Hematopoietic multipotent progenitor cell treated with erythropoietin and hydrocortisone succinate and interleukin-3 and kit ligand, for 15 days (in vitro differentiated cells): ENCODE measurements around the gene RNF113B.

Experiments used
- DNase-seq: peaks from one replicate; pipeline ENCODE4 v3.0.0-alpha.2; 2015; ENCODE audit warnings: low spot score

The RNF113B gene

GRCh38 chr13:98176777-98177608, at the start of gene RNF113B:
Gene RNF113B (minus strand): TSS chr13:98177269. CDS start chr13:98177236, 33 bp downstream.
- DNase-seq, result no peak

GRCh38 chr13:98226496-98226895, 49.4 kb upstream of the RNF113B start:
- DNase-seq, result no peak

GRCh38 chr13:98225036-98225940, 48.2 kb upstream of the RNF113B start:
- no peak for DNase-seq

GRCh38 chr13:98224557-98224956, 47.5 kb upstream of the RNF113B start:
- DNase-seq, result no peak

GRCh38 chr13:98223741-98224140, 46.7 kb upstream of the RNF113B start:
- DNase-seq, result peak; percentile 8

GRCh38 chr13:98222816-98223215, 45.7 kb upstream of the RNF113B start:
- DNase-seq, result peak; percentile 89

GRCh38 chr13:98222081-98222554, 45.0 kb upstream of the RNF113B start:
- DNase-seq, result peak; percentile 29

GRCh38 chr13:98221234-98221633, 44.2 kb upstream of the RNF113B start:
- no peak for DNase-seq

- DNase-seq, result no peak
These were observed 43.3 kb upstream of the RNF113B start for GRCh38 chr13:98220271-98220791.

- DNase-seq, result no peak
These were observed 42.6 kb upstream of the RNF113B start for GRCh38 chr13:98219685-98220084.

GRCh38 chr13:98217597-98217996, 40.5 kb upstream of the RNF113B start:
- no peak for DNase-seq

- DNase-seq, result no peak
These were observed 39.7 kb upstream of the RNF113B start for GRCh38 chr13:98216711-98217285.

GRCh38 chr13:98216135-98216565, 39.1 kb upstream of the RNF113B start:
- DNase-seq, result no peak

GRCh38 chr13:98215508-98215907, 38.4 kb upstream of the RNF113B start:
- no peak for DNase-seq

- DNase-seq, result no peak
These were observed 37.6 kb upstream of the RNF113B start for GRCh38 chr13:98214707-98215106.

- DNase-seq, result no peak
These were observed 37.1 kb upstream of the RNF113B start for GRCh38 chr13:98214008-98214643.

GRCh38 chr13:98213354-98213753, 36.3 kb upstream of the RNF113B start:
- DNase-seq, result no peak

- DNase-seq, result no peak
These were observed 35.7 kb upstream of the RNF113B start for GRCh38 chr13:98212763-98213162.

GRCh38 chr13:98208606-98209005, 31.5 kb upstream of the RNF113B start:
- DNase-seq, result no peak

GRCh38 chr13:98207416-98207815, 30.3 kb upstream of the RNF113B start:
- no peak for DNase-seq

GRCh38 chr13:98206946-98207345, 29.9 kb upstream of the RNF113B start:
- no peak for DNase-seq

GRCh38 chr13:98204546-98204945, 27.5 kb upstream of the RNF113B start:
- DNase-seq, result no peak
